HG03575 (cell line): ENCODE results near the gene FAM81A.

Source experiments
- ATAC-seq: cut with Tn5 transposase; IDR thresholded peaks from one replicate; pipeline ENCODE4 v1.9.1; 2021; ENCODE audit not compliant: unreplicated experiment, insufficient number of reproducible peaks, low FRiP score; ENCODE audit errors: extremely low read depth

Gene FAM81A

GRCh38 chr15:59557581-59557980 lies 119.6 kb downstream of the FAM81A start:
- no peak for ATAC-seq

GRCh38 chr15:59558851-59559250 lies 120.9 kb downstream of the FAM81A start:
- ATAC-seq, result no peak

GRCh38 chr15:59561547-59561946 lies 123.6 kb downstream of the FAM81A start:
- ATAC-seq, result no peak

GRCh38 chr15:59562448-59563186 lies 124.6 kb downstream of the FAM81A start:
- no peak for ATAC-seq

GRCh38 chr15:59565299-59565698 lies 127.3 kb downstream of the FAM81A start:
- ATAC-seq, result no peak

- no peak for ATAC-seq
These were observed 129.3 kb downstream of the FAM81A start for GRCh38 chr15:59567324-59567723.

- ATAC-seq, result no peak
These were observed 131.5 kb downstream of the FAM81A start for GRCh38 chr15:59569477-59569876.

- ATAC-seq, result no peak
These were observed 132.3 kb downstream of the FAM81A start for GRCh38 chr15:59570315-59570714.

GRCh38 chr15:59571606-59572005 lies 133.6 kb downstream of the FAM81A start:
- ATAC-seq, result no peak
